Activated CD4-positive, CD25-positive, alpha-beta regulatory T cell treated with anti-CD3 and anti-CD28 coated beads, Interleukin-2, amount 50 U/mL, for 24 hours (primary cell): ENCODE data around the gene ARHGAP22.

ENCODE experiments used
- ATAC-seq, 2 donors: fragments of 150-1000 bp; cut with Tn5 transposase; one replicate each; pipeline ENCODE4 v1.10.0; 2021; ENCODE audit warnings: mild to moderate bottlenecking in 1 of 2, moderate library complexity in 1 of 2

ARHGAP22 gene

GRCh38 chr10:48474765-48475365 is 130.0 kb downstream of the ARHGAP22 start:
- ATAC-seq: no peak

GRCh38 chr10:48473704-48474103 is 131.2 kb downstream of the ARHGAP22 start:
- no peak for ATAC-seq

GRCh38 chr10:48472501-48473069 is 132.3 kb downstream of the ARHGAP22 start:
- ATAC-seq: no peak

- no peak for ATAC-seq
These were observed 133.7 kb downstream of the ARHGAP22 start for GRCh38 chr10:48470893-48471805.

- ATAC-seq: no peak
These were observed 134.6 kb downstream of the ARHGAP22 start for GRCh38 chr10:48470115-48470892.

GRCh38 chr10:48469516-48470020 is 135.3 kb downstream of the ARHGAP22 start:
- peak in 1 of 2 donors; percentile 12 for ATAC-seq

GRCh38 chr10:48468866-48469511 is 135.9 kb downstream of the ARHGAP22 start:
- no peak for ATAC-seq

- no peak for ATAC-seq
These were observed 136.6 kb downstream of the ARHGAP22 start for GRCh38 chr10:48468130-48468790.

- no peak for ATAC-seq
These were observed 137.2 kb downstream of the ARHGAP22 start for GRCh38 chr10:48467669-48468068.

- ATAC-seq: no peak
These were observed 138.1 kb downstream of the ARHGAP22 start for GRCh38 chr10:48466611-48467240.

- no peak for ATAC-seq
These were observed 138.9 kb downstream of the ARHGAP22 start for GRCh38 chr10:48465860-48466521.

GRCh38 chr10:48464871-48465736 is 139.8 kb downstream of the ARHGAP22 start:
- no peak for ATAC-seq

- peak in 1 of 2 donors; percentile 21 for ATAC-seq
These were observed 140.6 kb downstream of the ARHGAP22 start for GRCh38 chr10:48464121-48464870.

- ATAC-seq: no peak
These were observed 141.4 kb downstream of the ARHGAP22 start for GRCh38 chr10:48463318-48464003.

GRCh38 chr10:48462482-48463020 is 142.3 kb downstream of the ARHGAP22 start:
- no peak for ATAC-seq

GRCh38 chr10:48461623-48462481 is 143.0 kb downstream of the ARHGAP22 start:
- peak in 1 of 2 donors; percentile 5 for ATAC-seq

GRCh38 chr10:48460182-48460581 is 144.7 kb downstream of the ARHGAP22 start:
- no peak for ATAC-seq
